Measurements from ENCODE around the gene MYMK. TPM values are rescaled to one million over a fixed set of nuclear protein-coding genes. Genes with fewer than 3 reads are reported as not detected.

The MYMK gene
- total RNA-seq, 2 experiments from 2014 or later, result not detected

DNA sequence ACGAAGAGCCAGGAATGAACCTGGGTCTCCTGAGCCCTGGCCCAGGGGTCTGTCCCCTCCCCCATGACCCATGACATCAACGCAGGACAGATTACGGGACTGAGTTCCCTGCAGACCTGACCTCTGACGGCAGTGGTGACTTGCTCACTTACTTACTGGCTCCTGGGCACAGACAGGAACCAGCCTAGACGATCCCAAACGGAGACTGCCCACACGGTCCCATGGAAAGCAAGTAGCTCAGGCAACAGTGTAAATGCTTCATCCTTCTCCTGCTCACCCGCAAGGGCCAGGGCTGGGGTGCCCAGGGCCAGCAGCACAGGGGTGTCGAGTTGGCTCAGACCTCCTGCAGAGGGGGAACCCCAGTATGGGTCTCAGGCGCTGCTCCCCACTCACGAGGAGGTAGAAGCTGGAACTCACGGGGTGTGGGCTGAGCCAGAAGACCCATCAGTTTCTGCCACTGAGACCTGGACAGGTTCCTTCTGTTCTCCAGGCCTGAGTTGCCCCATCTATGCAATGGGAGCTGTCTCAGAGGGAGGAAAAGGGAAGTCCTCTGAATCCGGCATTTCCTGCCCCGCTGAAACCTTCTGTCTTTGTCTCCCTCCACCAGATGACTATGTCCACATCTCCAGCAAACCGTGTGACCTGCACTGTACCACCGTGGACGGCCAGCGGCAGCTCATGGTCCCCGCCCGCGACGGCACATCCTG, 15.4 kb upstream of the MYMK start:
- H3K9me3 Mint-ChIP-seq, result no peaks in the 10 kb centered on the region
- no peaks in the 10 kb centered on the region for H3K36me3 Mint-ChIP-seq (ENCODE audit: low read depth)
- H3K27ac Mint-ChIP-seq, result no peak overlapping the region
- TF ChIP-seq, protein P1, sequence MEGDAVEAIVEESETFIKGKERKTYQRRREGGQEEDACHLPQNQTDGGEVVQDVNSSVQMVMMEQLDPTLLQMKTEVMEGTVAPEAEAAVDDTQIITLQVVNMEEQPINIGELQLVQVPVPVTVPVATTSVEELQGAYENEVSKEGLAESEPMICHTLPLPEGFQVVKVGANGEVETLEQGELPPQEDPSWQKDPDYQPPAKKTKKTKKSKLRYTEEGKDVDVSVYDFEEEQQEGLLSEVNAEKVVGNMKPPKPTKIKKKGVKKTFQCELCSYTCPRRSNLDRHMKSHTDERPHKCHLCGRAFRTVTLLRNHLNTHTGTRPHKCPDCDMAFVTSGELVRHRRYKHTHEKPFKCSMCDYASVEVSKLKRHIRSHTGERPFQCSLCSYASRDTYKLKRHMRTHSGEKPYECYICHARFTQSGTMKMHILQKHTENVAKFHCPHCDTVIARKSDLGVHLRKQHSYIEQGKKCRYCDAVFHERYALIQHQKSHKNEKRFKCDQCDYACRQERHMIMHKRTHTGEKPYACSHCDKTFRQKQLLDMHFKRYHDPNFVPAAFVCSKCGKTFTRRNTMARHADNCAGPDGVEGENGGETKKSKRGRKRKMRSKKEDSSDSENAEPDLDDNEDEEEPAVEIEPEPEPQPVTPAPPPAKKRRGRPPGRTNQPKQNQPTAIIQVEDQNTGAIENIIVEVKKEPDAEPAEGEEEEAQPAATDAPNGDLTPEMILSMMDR (IDR thresholded peaks at IDR 0.05), result no peak
- ATAC-seq (no peak), DNase-seq (no peak)
- peaks cover 2% of the 10 kb centered on the region for H3K4me1 Mint-ChIP-seq (ENCODE audit: low read depth)
- ChIA-PET POLR2A (no interaction called here), CTCF (interaction anchor here (0.9 kb wide), 1 partner anchor 203 kb away, joined by 3 read pairs; no protein-coding TSS in a partner anchor)
- peaks cover 6% of the 10 kb centered on the region for H3K27me3 Mint-ChIP-seq
- intact Hi-C loops (cut with micrococcal nuclease), result loop anchor here (10.0 kb wide), 1 partner anchor 185 kb away; no protein-coding TSS in a partner anchor
- no peak overlapping the region for H3K4me3 Mint-ChIP-seq

DNA sequence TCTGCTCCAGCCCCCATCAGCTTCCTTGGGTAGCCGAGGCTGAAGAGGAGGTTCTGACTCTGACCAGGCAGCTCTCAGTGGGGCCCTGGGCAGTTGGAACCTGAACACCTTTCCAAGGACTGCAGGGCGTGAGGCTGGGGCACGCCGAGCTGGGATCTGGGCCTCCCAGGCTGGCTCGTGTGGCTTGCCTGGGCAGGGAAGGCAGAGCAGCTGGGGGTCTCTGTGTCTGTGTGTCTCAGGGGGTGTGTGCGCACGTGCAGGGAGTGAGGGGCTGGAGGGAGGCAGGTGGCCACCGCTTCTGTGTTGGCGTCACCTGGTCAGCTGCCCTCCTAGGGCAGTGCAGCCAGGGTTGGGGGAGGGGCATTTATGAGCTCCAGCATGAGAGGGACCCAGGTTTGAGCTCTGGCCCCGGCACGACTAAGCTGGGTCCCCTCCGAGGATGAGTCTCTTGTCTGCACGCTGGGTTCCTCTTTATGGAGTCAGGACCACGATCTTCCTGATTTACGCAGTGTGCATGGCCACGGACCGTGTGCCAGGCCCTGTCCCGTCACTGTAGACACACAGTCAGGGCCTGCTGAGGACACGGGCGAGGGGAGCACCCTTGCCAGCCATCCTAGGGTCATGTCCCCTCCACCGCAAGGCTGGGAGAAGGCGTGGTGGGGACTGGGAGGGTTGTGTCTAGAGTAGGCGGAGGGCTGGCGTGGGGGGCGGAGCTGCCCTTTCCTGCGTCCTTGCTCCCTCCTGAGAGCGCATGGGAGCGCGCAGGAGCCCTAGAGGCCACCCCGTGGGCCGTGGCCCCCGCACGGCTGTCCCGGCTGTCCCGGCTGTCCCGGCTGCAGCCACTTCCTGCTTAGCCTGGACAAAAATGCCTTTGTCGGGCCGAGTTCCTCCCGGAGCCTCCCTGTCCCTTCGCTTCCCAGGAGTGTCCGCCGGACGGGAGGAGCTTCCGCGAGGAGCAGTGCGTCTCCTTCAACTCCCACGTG, 14.4 kb upstream of the MYMK start:
- peaks cover 2% of the 10 kb centered on the region for H3K4me1 Mint-ChIP-seq (ENCODE audit: low read depth)
- H3K9me3 Mint-ChIP-seq, result no peaks in the 10 kb centered on the region
- peaks cover 6% of the 10 kb centered on the region for H3K27me3 Mint-ChIP-seq
- H3K4me3 Mint-ChIP-seq, result no peak overlapping the region
- DNase-seq (no peak), ATAC-seq (no peak)
- ChIA-PET POLR2A (no interaction called here), CTCF (interaction anchor here (0.9 kb wide), 1 partner anchor 204 kb away, joined by 3 read pairs; no protein-coding TSS in a partner anchor)
- no peaks in the 10 kb centered on the region for H3K36me3 Mint-ChIP-seq (ENCODE audit: low read depth)
- intact Hi-C loops (cut with micrococcal nuclease), result loop anchor here (10.0 kb wide), 1 partner anchor 186 kb away; no protein-coding TSS in a partner anchor
- H3K27ac Mint-ChIP-seq, result no peak overlapping the region
- TF ChIP-seq, protein P1 (IDR thresholded peaks at IDR 0.05), result no peak

DNA sequence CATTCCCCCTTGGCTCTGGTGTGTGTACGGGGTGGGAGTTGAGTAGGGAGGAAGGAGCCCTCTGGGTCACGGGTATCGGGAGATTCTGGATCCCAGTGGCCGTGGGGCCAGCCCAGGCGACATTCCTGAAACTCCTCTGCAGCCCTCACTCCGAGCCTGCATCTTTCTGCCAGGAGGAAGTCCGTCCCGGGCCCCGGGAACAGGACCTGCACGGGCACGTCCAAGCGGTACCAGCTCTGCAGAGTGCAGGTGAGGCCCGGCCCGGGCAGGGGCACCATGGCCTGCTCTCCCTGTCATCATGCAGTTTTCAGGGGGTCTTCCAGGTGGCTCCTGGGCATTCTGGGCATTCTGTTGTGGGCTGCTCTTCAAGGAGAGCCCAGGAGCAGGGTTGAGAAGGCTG, 13.4 kb upstream of the MYMK start:
- Mint-ChIP-seq H3K9me3 (no peaks in the 10 kb centered on the region), H3K27ac (no peak overlapping the region), H3K27me3 (peaks cover 10% of the 10 kb centered on the region), H3K36me3 (ENCODE audit: low read depth) (no peaks in the 10 kb centered on the region), H3K4me1 (ENCODE audit: low read depth) (peaks cover 9% of the 10 kb centered on the region), H3K4me3 (no peak overlapping the region)
- ATAC-seq (no peak), DNase-seq (no peak)
- POLR2A ChIA-PET, result no interaction called here
- TF ChIP-seq, protein P1 (IDR thresholded peaks at IDR 0.05), result no peak
- intact Hi-C loops (cut with micrococcal nuclease), result loop anchor here (10.0 kb wide), 1 partner anchor 187 kb away; no protein-coding TSS in a partner anchor
- CTCF ChIA-PET, result no interaction called here

DNA sequence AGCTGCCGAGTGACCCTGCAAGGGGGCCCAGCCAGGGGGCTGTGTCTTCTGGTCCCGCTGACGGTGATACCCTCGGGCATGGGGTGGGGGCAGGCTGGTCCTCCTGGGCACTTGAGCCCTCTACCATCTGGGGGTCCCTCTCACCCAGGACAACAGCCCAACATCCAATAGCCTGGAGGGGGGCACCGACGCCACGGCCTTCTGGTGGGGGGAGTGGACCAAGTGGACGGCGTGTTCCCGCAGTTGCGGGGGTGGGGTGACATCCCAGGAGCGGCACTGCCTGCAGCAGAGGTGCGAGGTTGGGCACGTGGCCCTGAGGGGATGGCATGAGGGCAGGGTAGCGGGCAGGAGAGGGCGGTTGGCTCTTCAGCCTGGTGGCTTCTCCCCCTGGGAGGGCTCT, 12.5 kb upstream of the MYMK start:
- Mint-ChIP-seq H3K27ac (no peak overlapping the region), H3K36me3 (ENCODE audit: low read depth) (no peaks in the 10 kb centered on the region), H3K9me3 (no peaks in the 10 kb centered on the region), H3K4me3 (no peak overlapping the region), H3K27me3 (peaks cover 10% of the 10 kb centered on the region), H3K4me1 (ENCODE audit: low read depth) (peaks cover 14% of the 10 kb centered on the region)
- DNase-seq (no peak), ATAC-seq (no peak)
- POLR2A ChIA-PET, result interaction anchor here (1.3 kb wide), 1 partner anchor 17 kb away, joined by 3 read pairs; no protein-coding TSS in a partner anchor
- CTCF ChIA-PET, result no interaction called here
- intact Hi-C loops (cut with micrococcal nuclease), result loop anchor here (10.0 kb wide), 1 partner anchor 188 kb away; no protein-coding TSS in a partner anchor
- TF ChIP-seq, protein P1 (IDR thresholded peaks at IDR 0.05), result no peak
